Measurements from ENCODE around the gene WDR41. TPM values are rescaled to one million over a fixed set of nuclear protein-coding genes. Genes with fewer than 3 reads are reported as not detected.
A peak's percentile ranks its signal among the peaks of the same experiment; 100 is the strongest.
"Not testable (repeated sequence)": the region's sequence is repeated elsewhere in the genome, so short reads cannot be mapped to it uniquely, and the experiment has no call there.

The WDR41 gene
- total and polyA plus RNA-seq, 4 donors = 48.4 to 59.7 (median 53.9) TPM

GRCh38 chr5:77394064-77394715, 97.9 kb downstream of the WDR41 start:
- DNase-seq = no peak
- Histone ChIP-seq H3K4me3 (ENCODE audit: low read length in 2 of 2) (no peak overlapping the region), H3K27me3 (ENCODE audit: control insufficient read depth in 1 of 2, insufficient read depth in 2 of 2, low read length in 1 of 2) (no peaks in the 10 kb centered on the region), H3K9me3 (ENCODE audit: control insufficient read depth, low read length) (no peaks in the 10 kb centered on the region), H3K27ac (ENCODE audit: low read depth in 1 of 2, low read length in 2 of 2) (no peak overlapping the region), H3K36me3 (ENCODE audit: control insufficient read depth in 1 of 2, insufficient read depth in 2 of 2, low read length in 1 of 2) (no peaks in the 10 kb centered on the region), H3K4me1 (ENCODE audit: control insufficient read depth in 1 of 2, insufficient read depth in 2 of 2, low read length in 2 of 2) (peaks cover 5 to 6% of the 10 kb centered on the region in 2 donors)
- WGBS, 2 donors = 83 to 94% methylated on average over 3 of the region's 3 CpGs
- intact Hi-C loops (cut with DNase I) = no loop called here
- no peak for ATAC-seq (ENCODE audit: low FRiP score)

- H3K27me3 ChIP-seq (ENCODE audit: control insufficient read depth in 1 of 2, insufficient read depth in 2 of 2, low read length in 1 of 2) = no peaks in the 10 kb centered on the region
- H3K4me3 ChIP-seq (ENCODE audit: low read length in 2 of 2) = no peak overlapping the region
- DNase-seq (no peak), ATAC-seq (ENCODE audit: low FRiP score) (no peak)
- no peaks in the 10 kb centered on the region for H3K9me3 ChIP-seq (ENCODE audit: control insufficient read depth, low read length)
- peak overlapping the region in 1 of 2 donors; percentile 27 for H3K27ac ChIP-seq (ENCODE audit: low read depth in 1 of 2, low read length in 2 of 2)
- intact Hi-C loops (cut with DNase I) = no loop called here
- 92 to 96% methylated on average over 10 of the region's 10 CpGs for WGBS, 2 donors
- no peaks in the 10 kb centered on the region for H3K36me3 ChIP-seq (ENCODE audit: control insufficient read depth in 1 of 2, insufficient read depth in 2 of 2, low read length in 1 of 2)
- H3K4me1 ChIP-seq (ENCODE audit: control insufficient read depth in 1 of 2, insufficient read depth in 2 of 2, low read length in 2 of 2) = peaks cover 5 to 6% of the 10 kb centered on the region in 2 donors
Observed at GRCh38 chr5:77391240-77391765, 100.8 kb downstream of the WDR41 start.

- ATAC-seq (ENCODE audit: low FRiP score) (no peak), DNase-seq (no peak)
- Histone ChIP-seq H3K9me3 (ENCODE audit: control insufficient read depth, low read length) (no peaks in the 10 kb centered on the region), H3K36me3 (ENCODE audit: control insufficient read depth in 1 of 2, insufficient read depth in 2 of 2, low read length in 1 of 2) (no peaks in the 10 kb centered on the region), H3K27ac (ENCODE audit: low read depth in 1 of 2, low read length in 2 of 2) (peak overlapping the region; percentile 74 to 78), H3K4me3 (ENCODE audit: low read length in 2 of 2) (no peak overlapping the region), H3K4me1 (ENCODE audit: control insufficient read depth in 1 of 2, insufficient read depth in 2 of 2, low read length in 2 of 2) (peaks cover 5 to 6% of the 10 kb centered on the region in 2 donors), H3K27me3 (ENCODE audit: control insufficient read depth in 1 of 2, insufficient read depth in 2 of 2, low read length in 1 of 2) (no peaks in the 10 kb centered on the region)
- 76 to 84% methylated on average over 2 of the region's 2 CpGs for WGBS, 2 donors
- intact Hi-C loops (cut with DNase I) = no loop called here
Observed at GRCh38 chr5:77390795-77391194, 101.3 kb downstream of the WDR41 start.

- intact Hi-C loops (cut with DNase I) = no loop called here
- H3K9me3 ChIP-seq (ENCODE audit: control insufficient read depth, low read length) = no peaks in the 10 kb centered on the region
- ATAC-seq (ENCODE audit: low FRiP score) (peak; percentile 69), DNase-seq (no peak)
- H3K27me3 ChIP-seq (ENCODE audit: control insufficient read depth in 1 of 2, insufficient read depth in 2 of 2, low read length in 1 of 2) = no peaks in the 10 kb centered on the region
- no peak overlapping the region for H3K4me3 ChIP-seq (ENCODE audit: low read length in 2 of 2)
- peak overlapping the region; percentile 74 to 78 for H3K27ac ChIP-seq (ENCODE audit: low read depth in 1 of 2, low read length in 2 of 2)
- WGBS, 2 donors = 45 to 46% methylated on average over 3 of the region's 3 CpGs
- peaks cover 5 to 6% of the 10 kb centered on the region in 2 donors for H3K4me1 ChIP-seq (ENCODE audit: control insufficient read depth in 1 of 2, insufficient read depth in 2 of 2, low read length in 2 of 2)
- H3K36me3 ChIP-seq (ENCODE audit: control insufficient read depth in 1 of 2, insufficient read depth in 2 of 2, low read length in 1 of 2) = no peaks in the 10 kb centered on the region
Observed at GRCh38 chr5:77390221-77390620, 101.9 kb downstream of the WDR41 start.

GRCh38 chr5:77389746-77390145, 102.4 kb downstream of the WDR41 start:
- no peak for DNase-seq
- Histone ChIP-seq H3K9me3 (ENCODE audit: control insufficient read depth, low read length) (no peaks in the 10 kb centered on the region), H3K4me1 (ENCODE audit: control insufficient read depth in 1 of 2, insufficient read depth in 2 of 2, low read length in 2 of 2) (peaks cover 5 to 6% of the 10 kb centered on the region in 2 donors), H3K4me3 (ENCODE audit: low read length in 2 of 2) (no peak overlapping the region), H3K27ac (ENCODE audit: low read depth in 1 of 2, low read length in 2 of 2) (peak overlapping the region; percentile 32 to 74), H3K36me3 (ENCODE audit: control insufficient read depth in 1 of 2, insufficient read depth in 2 of 2, low read length in 1 of 2) (no peaks in the 10 kb centered on the region), H3K27me3 (ENCODE audit: control insufficient read depth in 1 of 2, insufficient read depth in 2 of 2, low read length in 1 of 2) (no peaks in the 10 kb centered on the region)
- intact Hi-C loops (cut with DNase I) = no loop called here
- peak; percentile 29 for ATAC-seq (ENCODE audit: low FRiP score)
- 11 to 17% methylated on average over 2 of the region's 2 CpGs for WGBS, 2 donors

GRCh38 chr5:77386340-77386739, 105.8 kb downstream of the WDR41 start:
- H3K36me3 ChIP-seq (ENCODE audit: control insufficient read depth in 1 of 2, insufficient read depth in 2 of 2, low read length in 1 of 2); DNase-seq; H3K4me1 ChIP-seq (ENCODE audit: control insufficient read depth in 1 of 2, insufficient read depth in 2 of 2, low read length in 2 of 2); H3K4me3 ChIP-seq (ENCODE audit: low read length in 2 of 2); H3K9me3 ChIP-seq (ENCODE audit: control insufficient read depth, low read length); H3K27me3 ChIP-seq (ENCODE audit: control insufficient read depth in 1 of 2, insufficient read depth in 2 of 2, low read length in 1 of 2); intact Hi-C loops (cut with DNase I); H3K27ac ChIP-seq (ENCODE audit: low read depth in 1 of 2, low read length in 2 of 2); ATAC-seq (ENCODE audit: low FRiP score): not testable (repeated sequence)
- whole genome bisulfite sequencing, 2 donors = 94 to 100% methylated on average over 1 of the region's 1 CpG

GRCh38 chr5:77383336-77383735, 108.8 kb downstream of the WDR41 start:
- ATAC-seq (ENCODE audit: low FRiP score); H3K4me3 ChIP-seq (ENCODE audit: low read length in 2 of 2); H3K27me3 ChIP-seq (ENCODE audit: control insufficient read depth in 1 of 2, insufficient read depth in 2 of 2, low read length in 1 of 2); H3K9me3 ChIP-seq (ENCODE audit: control insufficient read depth, low read length); intact Hi-C loops (cut with DNase I); H3K36me3 ChIP-seq (ENCODE audit: control insufficient read depth in 1 of 2, insufficient read depth in 2 of 2, low read length in 1 of 2); DNase-seq; H3K4me1 ChIP-seq (ENCODE audit: control insufficient read depth in 1 of 2, insufficient read depth in 2 of 2, low read length in 2 of 2); H3K27ac ChIP-seq (ENCODE audit: low read depth in 1 of 2, low read length in 2 of 2): not testable (repeated sequence)
- WGBS, 2 donors = 54 to 57% methylated on average over 2 of the region's 2 CpGs
